B cell (primary cell): ENCODE measurements around the gene PURB. TPM values are rescaled to one million over a fixed set of nuclear protein-coding genes. Genes with fewer than 3 reads are reported as not detected.

Experiments
- ATAC-seq: fragments of 200-7000 bp; cut with Tn5 transposase; one replicate; pipeline ENCODE4 v1.10.0; 2021; ENCODE audit warnings: low read depth, mild to moderate bottlenecking, moderate number of reproducible peaks, moderate library complexity
- CTCF ChIA-PET: fragments of 350-600 bp; sonication (Branson Sonifier 250); formaldehyde crosslinking; loops from one replicate; lab custom pipeline; 2021; ENCODE audit warnings: antibody characterized with exemption, inconsistent platforms; lab: Charles Lee
- POLR2A ChIA-PET: fragments of 350-600 bp; sonication (Branson Sonifier 250); formaldehyde crosslinking; loops from one replicate; lab custom pipeline; 2021; ENCODE audit warnings: antibody characterized with exemption; lab: Charles Lee
- DNase-seq: peaks from one replicate; pipeline ENCODE4 v3.0.0; 2013
- H2AFZ ChIP-seq: 2 replicates; pipeline ENCODE4 v1.6.1; 2012; ENCODE audit warnings: mild to moderate bottlenecking, low read depth, low read length; ENCODE audit not compliant: insufficient read depth, poor library complexity, severe bottlenecking
- H3K27ac ChIP-seq, 2 donors: 1 replicate in 1 of 2; 2 replicates in 1 of 2; pipeline ENCODE4 v1.5.1; 2012 to 2013; ENCODE audit warnings: low read length in 2 of 2, mild to moderate bottlenecking in 2 of 2, moderate library complexity in 1 of 2
- H3K27me3 ChIP-seq, 4 experiments: fragments of 200-600 bp in 1 of 4; sonication (generic) in 1 of 4; replicated peaks in 1 of 4; 1 replicate in 2 of 4; 2 replicates in 2 of 4; pipeline versions ENCODE4 v1.6.1 to v1.7.0; 2013 to 2016; ENCODE audit warnings: low read length in 3 of 4, mild to moderate bottlenecking in 2 of 4, mixed read lengths in 1 of 4, moderate library complexity in 1 of 4; ENCODE audit not compliant: insufficient read depth in 4 of 4, control insufficient read depth in 3 of 4; ENCODE audit errors: control extremely low read depth in 1 of 4
- H3K36me3 ChIP-seq, 2 experiments: replicated peaks in 1 of 2; 1 replicate in 1 of 2; 2 replicates in 1 of 2; pipeline versions ENCODE4 v1.6.1 to v1.7.1; 2013; ENCODE audit warnings: low read length in 1 of 2; ENCODE audit not compliant: insufficient read depth in 2 of 2, control insufficient read depth in 1 of 2; ENCODE audit errors: control extremely low read depth in 1 of 2, extremely low read depth in 1 of 2
- H3K4me1 ChIP-seq, 2 donors: fragments of 200-600 bp in 1 of 2; sonication (generic) in 1 of 2; 1 replicate in 1 of 2; 2 replicates in 1 of 2; pipeline versions ENCODE4 v1.5.1 to v1.6.1; 2013 to 2017; ENCODE audit warnings: low read length in 2 of 2; ENCODE audit not compliant: control insufficient read depth in 2 of 2, insufficient read depth in 2 of 2
- H3K4me2 ChIP-seq: replicated peaks from 2 replicates; pipeline ENCODE3; 2012; ENCODE audit warnings: mild to moderate bottlenecking, low read depth, low read length; ENCODE audit not compliant: poor library complexity, severe bottlenecking
- H3K4me3 ChIP-seq, 5 experiments: fragments of 200-600 bp in 1 of 5; sonication (generic) in 1 of 5; 1 replicate in 3 of 5; 2 replicates in 2 of 5; pipeline versions ENCODE4 v1.5.1 to v1.7.0; 2011 to 2016; ENCODE audit warnings: low read length in 4 of 5, mild to moderate bottlenecking in 4 of 5, low read depth in 2 of 5, control low read depth in 1 of 5, moderate library complexity in 1 of 5; ENCODE audit not compliant: insufficient read depth in 1 of 5; ENCODE audit errors: control extremely low read depth in 1 of 5, extremely low read depth in 1 of 5
- H3K79me2 ChIP-seq: fragments of 200-600 bp; sonication (generic); one replicate; pipeline ENCODE4 v1.6.0; 2016; ENCODE audit warnings: low read length; ENCODE audit not compliant: control insufficient read depth, insufficient read depth
- H3K9ac ChIP-seq: fragments of 200-600 bp; sonication (generic); 2 replicates; pipeline ENCODE4 v1.6.1; 2017; ENCODE audit warnings: mild to moderate bottlenecking, low read length, moderate library complexity
- H3K9me3 ChIP-seq, 3 donors: one replicate each; pipeline versions ENCODE4 v1.6.1 to v1.7.1; 2013; ENCODE audit warnings: low read length in 2 of 3; ENCODE audit not compliant: control insufficient read depth in 2 of 3, insufficient read depth in 1 of 3; ENCODE audit errors: control extremely low read depth in 1 of 3
- H4K20me1 ChIP-seq: 2 replicates; pipeline ENCODE4 v1.6.0; 2012; ENCODE audit warnings: mild to moderate bottlenecking, low read length; ENCODE audit not compliant: insufficient read depth, control insufficient read depth, poor library complexity, severe bottlenecking
- H3K27ac Mint-ChIP-seq: one replicate; pipeline ENCODE4 v1.8.0; 2021; ENCODE audit warnings: mixed read lengths
- H3K27me3 Mint-ChIP-seq: one replicate; pipeline ENCODE4 v1.8.0; 2021; ENCODE audit warnings: mixed read lengths
- H3K4me1 Mint-ChIP-seq: one replicate; pipeline ENCODE4 v1.8.0; 2021; ENCODE audit warnings: mixed read lengths
- H3K4me3 Mint-ChIP-seq: one replicate; pipeline ENCODE4 v1.8.0; 2021; ENCODE audit warnings: mixed read lengths
- H3K9me3 Mint-ChIP-seq: one replicate; pipeline ENCODE4 v1.8.0; 2022; ENCODE audit warnings: mixed read lengths; ENCODE audit not compliant: insufficient read depth
- CTCF ChIP-seq: fragments of 200-600 bp; IDR thresholded peaks from one replicate; pipeline ENCODE4 v1.8.0; 2022; ENCODE audit warnings: antibody characterized with exemption, mild to moderate bottlenecking
- EZH2 ChIP-seq: IDR thresholded peaks from 2 replicates; pipeline ENCODE4 v1.6.1; 2012; ENCODE audit warnings: borderline replicate concordance, low read depth, mild to moderate bottlenecking, moderate library complexity, low read length; ENCODE audit not compliant: insufficient read depth, poor library complexity, severe bottlenecking
- WGBS: methylation state at CpG from one replicate; pipeline ENCODE4 v1.1.5; 2013; ENCODE audit warnings: missing lambda C conversion rate; ENCODE audit not compliant: insufficient coverage; 5-methylcytosine and 5-hydroxymethylcytosine counted together
- intact Hi-C: fragments of 100-400 bp; cut with micrococcal nuclease; formaldehyde crosslinking; loops from one replicate; pipeline ENCODE4 v1.10.0; 2022
- polyA plus RNA-seq: library from polyadenylated mRNA; depleted of rRNA; stranded (reverse); fragments of >200 nt; gene quantifications from 2 replicates; pipeline ENCODE4 v1.2.3, GENCODE V29; 2012
- total RNA-seq, 2 donors: library from RNA; stranded (reverse); fragments of 120-200 nt in 1 of 2; gene quantifications; 1 replicate in 1 of 2; 2 replicates in 1 of 2; pipeline versions ENCODE4 v1.2.3 to v1.2.4, GENCODE V29; 2013 to 2022

The PURB gene
- total and polyA plus RNA-seq, 2 donors (not counting 1 experiment from before 2014, with no cell fraction given): 6.4 to 28.6 TPM

- no peaks in the 10 kb centered on the region for H3K4me1 ChIP-seq
- CTCF ChIA-PET: no interaction called here
- no peaks in the 10 kb centered on the region for H3K27me3 Mint-ChIP-seq
Measured at GRCh38 chr7:44905002-44905635, 19.8 kb upstream of the PURB start.

GRCh38 chr7:44899443-44899842 is 14.1 kb upstream of the PURB start:
- no peak overlapping the region for H2AFZ ChIP-seq
- H3K27me3 Mint-ChIP-seq: no peaks in the 10 kb centered on the region
- 98% methylated on average over 5 of the region's 9 CpGs for WGBS
- H3K4me1 ChIP-seq: no peaks in the 10 kb centered on the region
- peaks cover 3% of the 10 kb centered on the region for H3K4me1 Mint-ChIP-seq
- no peak overlapping the region for H3K27ac ChIP-seq
- no peak overlapping the region for H3K27ac Mint-ChIP-seq
- no peak for TF ChIP-seq CTCF
- no peak for TF ChIP-seq EZH2
- no peaks in the 10 kb centered on the region for H3K9me3 ChIP-seq
- H3K9ac ChIP-seq: no peak overlapping the region
- H3K4me3 ChIP-seq: no peak overlapping the region
- no peaks in the 10 kb centered on the region for H3K9me3 Mint-ChIP-seq
- ATAC-seq: no peak
- POLR2A ChIA-PET: no interaction called here
- no peaks in the 10 kb centered on the region for H3K36me3 ChIP-seq
- intact Hi-C loops: no loop called here
- CTCF ChIA-PET: no interaction called here
- H3K4me3 Mint-ChIP-seq: no peak overlapping the region
- no peak overlapping the region for H3K4me2 ChIP-seq
- H3K79me2 ChIP-seq: no peaks in the 10 kb centered on the region
- no peak for DNase-seq
- no peaks in the 10 kb centered on the region for H3K27me3 ChIP-seq
- H4K20me1 ChIP-seq: no peaks in the 10 kb centered on the region

More at GRCh38 chr7:44905002-44905635, 19.8 kb upstream of the PURB start:
- no peaks in the 10 kb centered on the region for H3K4me1 Mint-ChIP-seq
- POLR2A ChIA-PET: no interaction called here
- Histone ChIP-seq H3K4me3 (no peak overlapping the region), H3K79me2 (no peaks in the 10 kb centered on the region), H3K27me3 (no peaks in the 10 kb centered on the region), H3K27ac (no peak overlapping the region), H3K9ac (no peak overlapping the region), H2AFZ (no peak overlapping the region), H4K20me1 (no peaks in the 10 kb centered on the region), H3K36me3 (no peaks in the 10 kb centered on the region), H3K9me3 (no peaks in the 10 kb centered on the region), H3K4me2 (no peak overlapping the region)
- no peak overlapping the region for H3K27ac Mint-ChIP-seq
- ATAC-seq: no peak
- H3K9me3 Mint-ChIP-seq: no peaks in the 10 kb centered on the region
- 91% methylated on average over 12 of the region's 12 CpGs for WGBS
- intact Hi-C loops: no loop called here
- TF ChIP-seq CTCF: no peak
- no peak for TF ChIP-seq EZH2
- H3K4me3 Mint-ChIP-seq: no peak overlapping the region
- DNase-seq: no peak
